H9 (cell line): ENCODE results near the gene TMIGD3. TPM values are rescaled to one million over a fixed set of nuclear protein-coding genes. Genes with fewer than 3 reads are reported as not detected.

ENCODE experiments used
- DNase-seq: peaks from one replicate; pipeline ENCODE4 v3.0.0-alpha.2; 2017
- H2AFZ ChIP-seq: one replicate; pipeline ENCODE4 v1.6.1; 2013; ENCODE audit warnings: mild to moderate bottlenecking, low read length, control low read depth, moderate library complexity
- H2AK5ac ChIP-seq: 2 replicates; pipeline ENCODE4 v1.6.1; 2013; ENCODE audit warnings: low read length, control low read depth, mixed read lengths; ENCODE audit not compliant: insufficient read length
- H2BK120ac ChIP-seq: one replicate; pipeline ENCODE4 v1.6.1; 2013; ENCODE audit warnings: low read depth, mild to moderate bottlenecking, low read length, control low read depth, inconsistent platforms; ENCODE audit not compliant: poor library complexity, severe bottlenecking
- H2BK12ac ChIP-seq: 2 replicates; pipeline ENCODE4 v1.6.1; 2013; ENCODE audit warnings: low read length, control low read depth, mixed read lengths, low read depth; ENCODE audit not compliant: insufficient read length
- H2BK15ac ChIP-seq: 2 replicates; pipeline ENCODE4 v1.6.1; 2013; ENCODE audit warnings: low read depth, low read length, control low read depth
- H2BK20ac ChIP-seq: one replicate; pipeline ENCODE4 v1.6.1; 2013; ENCODE audit warnings: low read depth, mild to moderate bottlenecking, low read length, control low read depth, inconsistent platforms; ENCODE audit not compliant: poor library complexity, severe bottlenecking
- H2BK5ac ChIP-seq: 2 replicates; pipeline ENCODE4 v1.6.1; 2013; ENCODE audit warnings: low read length, control low read depth, mixed read lengths; ENCODE audit not compliant: insufficient read length
- H3K14ac ChIP-seq: 2 replicates; pipeline ENCODE4 v1.6.1; 2013; ENCODE audit warnings: low read length, control low read depth; ENCODE audit not compliant: insufficient read depth
- H3K18ac ChIP-seq: 2 replicates; pipeline ENCODE4 v1.6.1; 2013; ENCODE audit warnings: low read depth, mild to moderate bottlenecking, mixed read lengths, low read length, control low read depth; ENCODE audit not compliant: insufficient read length
- H3K23ac ChIP-seq: 2 replicates; pipeline ENCODE4 v1.6.1; 2013; ENCODE audit warnings: low read length, control low read depth, mixed read lengths, low read depth; ENCODE audit not compliant: insufficient read length
- H3K23me2 ChIP-seq: 2 replicates; pipeline ENCODE4 v1.6.1; 2013; ENCODE audit warnings: low read depth, mild to moderate bottlenecking, mixed read lengths, low read length, control low read depth; ENCODE audit not compliant: insufficient read length, poor library complexity, severe bottlenecking
- H3K27ac ChIP-seq: 2 replicates; pipeline ENCODE4 v1.5.1; 2013; ENCODE audit warnings: low read length, control low read depth, mixed read lengths, low read depth; ENCODE audit not compliant: insufficient read length
- H3K27me3 ChIP-seq: 2 replicates; pipeline ENCODE4 v1.6.1; 2013; ENCODE audit warnings: low read length, control low read depth, inconsistent platforms; ENCODE audit not compliant: insufficient read depth
- H3K4ac ChIP-seq: 2 replicates; pipeline ENCODE4 v1.6.1; 2013; ENCODE audit warnings: low read depth, mild to moderate bottlenecking, control low read depth, inconsistent platforms, low read length, moderate library complexity
- H3K4me1 ChIP-seq: 2 replicates; pipeline ENCODE4 v1.6.1; 2013; ENCODE audit warnings: low read length, control low read depth, inconsistent platforms; ENCODE audit not compliant: insufficient read depth
- H3K4me2 ChIP-seq: 2 replicates; pipeline ENCODE4 v1.6.1; 2013; ENCODE audit warnings: low read length, control low read depth, mixed read lengths; ENCODE audit not compliant: insufficient read length, insufficient read depth
- H3K56ac ChIP-seq: 2 replicates; pipeline ENCODE4 v1.6.1; 2013; ENCODE audit warnings: low read depth, mild to moderate bottlenecking, mixed read lengths, low read length, control low read depth; ENCODE audit not compliant: insufficient read length
- H3K79me1 ChIP-seq: 2 replicates; pipeline ENCODE4 v1.6.1; 2013; ENCODE audit warnings: low read depth, mild to moderate bottlenecking, moderate library complexity, low read length, control low read depth, inconsistent platforms; ENCODE audit not compliant: insufficient read depth, poor library complexity, severe bottlenecking
- H3K79me2 ChIP-seq: 2 replicates; pipeline ENCODE4 v1.6.1; 2013; ENCODE audit warnings: low read length, control low read depth, inconsistent platforms; ENCODE audit not compliant: insufficient read depth
- H3K9ac ChIP-seq: 2 replicates; pipeline ENCODE4 v1.6.1; 2013; ENCODE audit warnings: low read length, control low read depth, mixed read lengths; ENCODE audit not compliant: insufficient read length; ENCODE audit errors: extremely low read depth
- H3K9me3 ChIP-seq: one replicate; pipeline ENCODE4 v1.6.1; 2013; ENCODE audit warnings: low read depth, low read length, inconsistent platforms; ENCODE audit not compliant: control insufficient read depth
- H3T11ph ChIP-seq: one replicate; pipeline ENCODE4 v1.6.1; 2013; ENCODE audit warnings: mild to moderate bottlenecking, low read length, control low read depth, inconsistent platforms
- H4K20me1 ChIP-seq: one replicate; pipeline ENCODE4 v1.6.1; 2013; ENCODE audit not compliant: control insufficient read depth, insufficient read length, insufficient read depth
- H4K5ac ChIP-seq: 2 replicates; pipeline ENCODE4 v1.6.1; 2013; ENCODE audit warnings: low read depth, mild to moderate bottlenecking, mixed read lengths, low read length, control low read depth; ENCODE audit not compliant: insufficient read length
- H4K8ac ChIP-seq: replicated peaks from 2 replicates; pipeline ENCODE4 v1.6.1; 2013; ENCODE audit warnings: low read length, control low read depth, mixed read lengths, low read depth; ENCODE audit not compliant: insufficient read length
- H4K91ac ChIP-seq: 2 replicates; pipeline ENCODE4 v1.6.1; 2013; ENCODE audit warnings: low read depth, mild to moderate bottlenecking, moderate library complexity, mixed read lengths, low read length, control low read depth; ENCODE audit not compliant: insufficient read length
- H3K27ac Mint-ChIP-seq, 3 experiments: 2 replicates in 2 of 3; 3 replicates in 1 of 3; pipeline ENCODE4 v1.8.0; 2020 to 2021; ENCODE audit warnings: mixed read lengths in 3 of 3, mild to moderate bottlenecking in 1 of 3, moderate library complexity in 1 of 3
- H3K27me3 Mint-ChIP-seq: 2 replicates; pipeline ENCODE4 v1.8.0; 2021; ENCODE audit warnings: low read depth, mild to moderate bottlenecking, moderate library complexity, mixed read lengths
- H3K36me3 Mint-ChIP-seq, 3 experiments: 2 replicates in 2 of 3; 3 replicates in 1 of 3; pipeline ENCODE4 v1.8.0; 2020 to 2021; ENCODE audit warnings: low read depth in 3 of 3, mixed read lengths in 3 of 3; ENCODE audit not compliant: insufficient read depth in 1 of 3
- H3K4me1 Mint-ChIP-seq, 2 experiments: 2 replicates each; pipeline ENCODE4 v1.8.0; 2020; ENCODE audit warnings: mixed read lengths in 2 of 2
- H3K4me3 Mint-ChIP-seq, 2 experiments: 2 replicates in 1 of 2; 3 replicates in 1 of 2; pipeline ENCODE4 v1.8.0; 2020 to 2021; ENCODE audit warnings: mild to moderate bottlenecking in 2 of 2, mixed read lengths in 2 of 2, moderate library complexity in 1 of 2
- H3K9me3 Mint-ChIP-seq, 2 experiments: 2 replicates in 1 of 2; 3 replicates in 1 of 2; pipeline ENCODE4 v1.8.0; 2020; ENCODE audit warnings: mild to moderate bottlenecking in 2 of 2, mixed read lengths in 2 of 2, moderate library complexity in 1 of 2
- CTCF ChIP-seq: fragments of 200-600 bp; sonication (generic); conservative IDR thresholded peaks from 3 replicates; pipeline ENCODE4 v1.8.0; 2021; ENCODE audit warnings: antibody characterized with exemption, mild to moderate bottlenecking
- WGBS: extraction: QIAGEN DNeasy Blood & Tissue Kit; methylation state at CpG from one replicate; pipeline ENCODE4 v1.1.7; 2013; ENCODE audit warnings: missing lambda C conversion rate, low lambda C conversion rate, mixed read lengths; ENCODE audit not compliant: insufficient read length; ENCODE audit errors: extremely low coverage; 5-methylcytosine and 5-hydroxymethylcytosine counted together
- total RNA-seq: library from RNA; stranded (reverse); gene quantifications from 2 replicates; pipeline ENCODE4 v1.2.1, GENCODE V29; 2021

The TMIGD3 gene
- total RNA-seq, 1 experiment from 2014 or later, result not detected

- no peaks in the 10 kb centered on the region for H3K79me1 ChIP-seq
- H4K8ac ChIP-seq, result no peak overlapping the region
- Mint-ChIP-seq H3K36me3 (no peaks in the 10 kb centered on the region; a peak in 1 of 7 replicates), H3K27me3 (no peaks in the 10 kb centered on the region), H3K27ac (no peak overlapping the region), H3K9me3 (no peaks in the 10 kb centered on the region), H3K4me1 (no peaks in the 10 kb centered on the region), H3K4me3 (no peak overlapping the region)
- no peak overlapping the region for H2BK15ac ChIP-seq
- H2BK5ac ChIP-seq, result no peak overlapping the region
- no peak overlapping the region for H3K9ac ChIP-seq
- no peak overlapping the region for H4K5ac ChIP-seq
- no peak overlapping the region for H3K56ac ChIP-seq
- no peaks in the 10 kb centered on the region for H3K79me2 ChIP-seq
- H4K91ac ChIP-seq, result no peak overlapping the region
- H3K4ac ChIP-seq, result no peak overlapping the region
- no peak overlapping the region for H3K27ac ChIP-seq
- H3K4me2 ChIP-seq, result no peak overlapping the region
- no peak for DNase-seq
- H3T11ph ChIP-seq, result no peak overlapping the region
- H2BK120ac ChIP-seq, result no peak overlapping the region
- no peak overlapping the region for H2BK20ac ChIP-seq
- H2AFZ ChIP-seq, result no peak overlapping the region
- no peaks in the 10 kb centered on the region for H3K4me1 ChIP-seq
- no peak overlapping the region for H2BK12ac ChIP-seq
- WGBS, result no CpG with 5 or more reads among the region's 2 CpGs
- H3K27me3 ChIP-seq, result no peaks in the 10 kb centered on the region
- no peak overlapping the region for H3K18ac ChIP-seq
- no peak overlapping the region for H3K23ac ChIP-seq
- H3K23me2 ChIP-seq, result no peaks in the 10 kb centered on the region
- H4K20me1 ChIP-seq, result no peaks in the 10 kb centered on the region
- no peak overlapping the region for H2AK5ac ChIP-seq
- H3K14ac ChIP-seq, result no peak overlapping the region
- peak; percentile 24; the same call in 1 of the 3 replicates for TF ChIP-seq CTCF
- no peaks in the 10 kb centered on the region for H3K9me3 ChIP-seq
Measured at GRCh38 chr1:111467865-111468716, 35.3 kb downstream of the TMIGD3 start.
